ENCODE results near the gene SELENOT.

Gene SELENOT

DNA sequence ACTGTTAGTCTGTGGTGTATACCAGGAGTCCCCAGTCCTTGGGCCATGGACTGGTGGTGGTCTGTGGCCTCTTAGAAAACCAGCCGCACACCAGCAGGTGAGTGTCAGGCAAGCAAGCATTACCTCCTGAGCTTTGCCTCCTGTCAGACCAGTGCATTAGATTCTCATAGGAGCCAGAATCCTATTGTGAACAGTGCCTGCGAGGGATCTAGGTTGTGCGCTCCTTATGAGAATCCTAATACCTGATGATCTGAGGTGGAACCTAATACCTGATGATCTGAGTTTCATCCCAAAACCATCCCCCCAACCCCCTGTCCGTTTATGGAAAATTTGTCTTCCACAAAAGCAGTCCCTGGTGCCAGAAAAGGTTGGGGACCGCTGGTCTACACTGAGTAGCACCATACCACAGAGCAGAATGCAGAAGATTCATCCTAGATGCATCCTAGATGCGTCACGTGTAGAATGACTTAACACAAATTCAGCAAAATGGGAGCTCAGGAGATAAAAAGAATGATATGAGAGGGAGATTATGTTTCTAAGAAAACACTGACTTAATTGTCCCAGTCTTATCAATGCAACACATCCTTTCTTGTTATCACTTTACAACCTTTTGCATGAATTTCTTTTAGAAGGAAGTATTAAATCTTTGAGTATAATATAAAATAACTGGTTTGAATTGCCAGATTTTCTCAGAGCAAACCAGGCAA, 28.5 kb downstream of the SELENOT start:
- no peak overlapping the region for H3K9ac ChIP-seq (ENCODE audit: low read depth, low read length)
- H3K27me3 ChIP-seq (ENCODE audit: insufficient read depth, low read length): no peaks in the 10 kb centered on the region
- H3K4me3 ChIP-seq (ENCODE audit: low read length): no peak overlapping the region
- H3K36me3 ChIP-seq (ENCODE audit: insufficient read depth, low read length): peaks cover 39% of the 10 kb centered on the region
- peaks cover 13% of the 10 kb centered on the region for H3K4me1 ChIP-seq (ENCODE audit: insufficient read depth, low read length)
- WGBS: 94% methylated on average over 7 of the region's 7 CpGs
- no peaks in the 10 kb centered on the region for H3K9me3 ChIP-seq (ENCODE audit: insufficient read depth, low read depth, low read length)
- no peak overlapping the region for H3K27ac ChIP-seq (ENCODE audit: low read depth, low read length)

DNA sequence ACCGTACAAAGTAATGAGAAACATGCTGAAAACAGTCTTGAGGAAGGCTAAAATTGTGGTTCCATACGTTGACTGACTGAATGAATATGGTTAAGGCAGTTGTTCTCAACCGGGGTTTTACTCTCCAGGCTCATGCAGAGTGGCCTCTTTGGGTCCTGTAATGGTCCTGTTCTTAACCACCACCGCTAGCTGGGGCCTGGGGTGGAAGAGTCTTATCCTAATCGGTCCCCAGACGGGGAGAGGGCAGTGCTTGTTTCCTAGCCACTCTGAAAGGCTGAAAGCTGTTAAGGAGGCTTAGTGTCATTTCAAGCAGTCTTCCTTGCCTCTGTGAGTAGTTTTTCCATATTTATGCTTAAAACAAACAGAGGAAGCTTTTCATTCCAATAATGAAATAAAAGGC, 32.0 kb downstream of the SELENOT start:
- Histone ChIP-seq H3K4me1 (ENCODE audit: insufficient read depth, low read length) (peaks cover 13% of the 10 kb centered on the region), H3K27ac (ENCODE audit: low read depth, low read length) (peak overlapping the region; percentile 23; the same call in 1 of the 2 replicates), H3K4me3 (ENCODE audit: low read length) (no peak overlapping the region), H3K9ac (ENCODE audit: low read depth, low read length) (no peak overlapping the region), H3K9me3 (ENCODE audit: insufficient read depth, low read depth, low read length) (no peaks in the 10 kb centered on the region), H3K27me3 (ENCODE audit: insufficient read depth, low read length) (no peaks in the 10 kb centered on the region), H3K36me3 (ENCODE audit: insufficient read depth, low read length) (peaks cover 8% of the 10 kb centered on the region)
- 72% methylated on average over 6 of the region's 6 CpGs for WGBS

DNA sequence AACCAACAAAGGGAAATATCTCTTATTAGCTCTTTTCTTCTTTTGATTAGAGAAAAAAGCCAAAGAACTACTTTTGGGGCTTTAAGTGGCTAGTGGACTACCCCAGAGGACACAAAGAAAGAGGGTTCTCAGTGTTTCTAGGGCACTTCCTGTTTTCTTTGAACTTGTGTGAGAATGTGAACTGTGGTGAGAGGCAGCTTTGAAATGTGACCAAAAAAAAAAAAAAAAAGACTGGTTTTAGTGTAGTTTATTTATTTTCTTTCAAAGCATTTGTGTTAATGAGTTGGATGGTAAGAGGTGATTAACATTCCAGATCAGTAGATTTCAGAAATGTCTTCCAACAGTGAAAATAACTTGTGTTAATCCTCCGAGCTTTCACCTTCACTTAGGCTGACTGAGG, 32.4 kb downstream of the SELENOT start:
- Histone ChIP-seq H3K36me3 (ENCODE audit: insufficient read depth, low read length) (peaks cover 5% of the 10 kb centered on the region), H3K4me3 (ENCODE audit: low read length) (no peak overlapping the region), H3K9me3 (ENCODE audit: insufficient read depth, low read depth, low read length) (no peaks in the 10 kb centered on the region), H3K4me1 (ENCODE audit: insufficient read depth, low read length) (peaks cover 13% of the 10 kb centered on the region), H3K27ac (ENCODE audit: low read depth, low read length) (peak overlapping the region; percentile 23; the same call in 1 of the 2 replicates), H3K9ac (ENCODE audit: low read depth, low read length) (no peak overlapping the region), H3K27me3 (ENCODE audit: insufficient read depth, low read length) (no peaks in the 10 kb centered on the region)
- WGBS: 67% methylated on average over 1 of the region's 1 CpG

DNA sequence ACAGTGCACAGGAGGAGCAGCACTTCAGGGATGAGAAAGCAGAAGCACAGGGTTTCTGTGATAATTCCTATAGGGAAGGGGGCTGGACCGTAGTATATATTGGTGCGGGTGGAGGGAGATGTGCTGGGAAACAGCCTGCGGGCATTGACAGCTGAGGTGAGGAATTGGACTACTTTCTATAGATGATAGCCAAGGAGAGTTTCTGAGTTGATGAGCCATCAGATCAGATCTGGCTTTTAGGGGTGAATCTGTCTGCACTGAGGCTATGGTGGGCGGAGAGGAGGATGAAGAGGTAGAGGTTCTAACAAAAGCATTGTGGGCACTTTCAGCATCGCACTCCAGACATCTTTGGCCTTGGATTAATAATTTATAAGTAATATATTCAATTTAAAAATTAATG, 33.1 kb downstream of the SELENOT start:
- H3K4me3 ChIP-seq (ENCODE audit: low read length): no peak overlapping the region
- no peaks in the 10 kb centered on the region for H3K36me3 ChIP-seq (ENCODE audit: insufficient read depth, low read length)
- 87% methylated on average over 4 of the region's 5 CpGs for WGBS
- H3K27ac ChIP-seq (ENCODE audit: low read depth, low read length): no peak overlapping the region
- no peaks in the 10 kb centered on the region for H3K27me3 ChIP-seq (ENCODE audit: insufficient read depth, low read length)
- H3K9me3 ChIP-seq (ENCODE audit: insufficient read depth, low read depth, low read length): no peaks in the 10 kb centered on the region
- no peak overlapping the region for H3K9ac ChIP-seq (ENCODE audit: low read depth, low read length)
- peaks cover 13% of the 10 kb centered on the region for H3K4me1 ChIP-seq (ENCODE audit: insufficient read depth, low read length)

DNA sequence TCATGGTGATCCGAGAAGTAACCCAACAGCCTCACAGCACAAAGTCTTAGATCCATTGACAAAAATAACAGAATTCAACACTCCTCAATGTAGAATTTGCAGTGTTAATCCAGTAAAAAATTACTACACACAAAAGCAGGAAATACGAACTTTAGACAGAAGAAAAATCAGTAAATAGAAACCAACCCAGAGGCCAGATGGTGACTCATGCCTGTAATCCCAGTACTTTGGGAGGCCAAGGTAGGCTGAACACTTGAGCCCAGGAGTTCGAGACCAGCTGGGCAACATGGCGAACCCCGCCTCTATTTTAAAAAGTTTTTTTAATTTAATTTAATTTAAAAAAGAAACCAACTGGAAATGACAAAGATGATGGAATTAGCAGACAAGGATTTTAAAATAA, 36.1 kb downstream of the SELENOT start:
- H3K36me3 ChIP-seq (ENCODE audit: insufficient read depth, low read length): no peaks in the 10 kb centered on the region
- H3K4me1 ChIP-seq (ENCODE audit: insufficient read depth, low read length): peaks cover 13% of the 10 kb centered on the region
- no peak overlapping the region for H3K9ac ChIP-seq (ENCODE audit: low read depth, low read length)
- H3K27me3 ChIP-seq (ENCODE audit: insufficient read depth, low read length): no peaks in the 10 kb centered on the region
- 59% methylated on average over 3 of the region's 5 CpGs for WGBS
- no peak overlapping the region for H3K27ac ChIP-seq (ENCODE audit: low read depth, low read length)
- H3K4me3 ChIP-seq (ENCODE audit: low read length): no peak overlapping the region
- H3K9me3 ChIP-seq (ENCODE audit: insufficient read depth, low read depth, low read length): no peaks in the 10 kb centered on the region

DNA sequence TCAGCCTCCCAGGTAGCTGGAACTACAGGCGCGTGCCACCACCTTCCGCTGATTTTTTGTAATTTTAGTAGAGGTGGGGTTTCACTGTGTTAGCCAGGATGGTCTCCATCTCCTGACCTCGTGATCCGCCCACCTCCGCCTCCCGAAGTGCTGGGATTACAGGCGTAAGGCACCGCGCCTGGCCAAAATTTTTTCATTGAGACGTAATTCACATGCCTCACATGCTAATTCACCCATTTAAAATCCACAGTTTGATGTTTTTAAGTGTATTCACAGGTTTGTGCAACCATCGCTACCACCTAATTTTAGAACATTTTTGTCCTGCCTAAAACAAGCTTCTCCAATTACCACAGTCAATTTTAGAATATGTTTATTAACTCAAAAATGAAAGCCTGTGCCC, 37.1 kb downstream of the SELENOT start:
- H3K27ac ChIP-seq (ENCODE audit: low read depth, low read length): no peak overlapping the region
- no peaks in the 10 kb centered on the region for H3K9me3 ChIP-seq (ENCODE audit: insufficient read depth, low read depth, low read length)
- H3K4me1 ChIP-seq (ENCODE audit: insufficient read depth, low read length): peaks cover 9% of the 10 kb centered on the region
- H3K27me3 ChIP-seq (ENCODE audit: insufficient read depth, low read length): no peaks in the 10 kb centered on the region
- WGBS: 96% methylated on average over 12 of the region's 12 CpGs
- no peak overlapping the region for H3K9ac ChIP-seq (ENCODE audit: low read depth, low read length)
- no peaks in the 10 kb centered on the region for H3K36me3 ChIP-seq (ENCODE audit: insufficient read depth, low read length)
- H3K4me3 ChIP-seq (ENCODE audit: low read length): no peak overlapping the region

DNA sequence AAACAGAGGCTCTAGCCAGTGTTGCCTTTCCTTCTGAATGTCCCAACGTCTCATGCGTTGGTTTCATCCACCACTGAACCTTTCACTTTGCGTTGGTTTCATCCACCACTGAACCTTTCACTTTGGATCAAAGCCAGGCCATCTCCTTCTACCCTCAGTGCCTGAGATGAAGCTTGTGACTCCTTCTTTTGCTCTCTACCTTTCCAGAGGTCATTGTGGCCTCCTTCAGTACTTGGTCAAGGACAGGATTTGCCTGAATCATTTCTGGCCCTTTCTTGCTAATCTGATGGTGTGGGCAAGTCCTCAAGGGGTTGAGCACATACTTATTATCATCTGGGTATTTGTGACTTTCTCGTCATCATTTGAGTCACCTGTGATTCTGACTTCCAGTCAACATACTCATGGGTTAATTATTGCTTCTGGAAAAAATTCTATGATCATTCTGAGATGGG, 50.0 kb downstream of the SELENOT start:
- Histone ChIP-seq H3K4me1 (ENCODE audit: insufficient read depth, low read length) (peaks cover 3% of the 10 kb centered on the region; the same call in 1 of the 2 replicates), H3K9me3 (ENCODE audit: insufficient read depth, low read depth, low read length) (no peaks in the 10 kb centered on the region), H3K27me3 (ENCODE audit: insufficient read depth, low read length) (no peaks in the 10 kb centered on the region), H3K9ac (ENCODE audit: low read depth, low read length) (no peak overlapping the region), H3K4me3 (ENCODE audit: low read length) (no peak overlapping the region), H3K27ac (ENCODE audit: low read depth, low read length) (no peak overlapping the region), H3K36me3 (ENCODE audit: insufficient read depth, low read length) (no peaks in the 10 kb centered on the region)
- WGBS: 95% methylated on average over 3 of the region's 4 CpGs

DNA sequence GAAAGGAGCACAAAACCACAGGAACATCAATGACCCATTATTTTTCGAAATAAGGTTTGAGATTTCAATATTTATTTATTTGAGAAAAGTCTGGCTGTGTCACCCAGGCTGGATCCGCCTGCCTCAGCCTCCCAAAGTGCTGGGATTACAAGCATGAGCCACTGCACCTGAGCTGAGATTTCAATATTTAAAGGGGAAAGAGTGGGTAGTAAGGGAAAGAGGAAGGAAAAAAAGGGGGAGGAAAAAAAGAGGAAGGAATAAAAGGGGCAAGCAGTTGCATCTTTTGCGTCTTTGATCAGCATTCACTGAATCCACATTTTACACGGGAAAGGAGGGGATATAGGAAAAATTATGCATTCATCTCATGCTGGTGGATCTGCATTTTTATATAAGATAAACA, 53.2 kb downstream of the SELENOT start:
- Histone ChIP-seq H3K4me3 (ENCODE audit: low read length) (no peak overlapping the region), H3K9ac (ENCODE audit: low read depth, low read length) (no peak overlapping the region), H3K4me1 (ENCODE audit: insufficient read depth, low read length) (peaks cover 3% of the 10 kb centered on the region; the same call in 1 of the 2 replicates), H3K27me3 (ENCODE audit: insufficient read depth, low read length) (no peaks in the 10 kb centered on the region), H3K36me3 (ENCODE audit: insufficient read depth, low read length) (no peaks in the 10 kb centered on the region), H3K9me3 (ENCODE audit: insufficient read depth, low read depth, low read length) (no peaks in the 10 kb centered on the region), H3K27ac (ENCODE audit: low read depth, low read length) (no peak overlapping the region)
- 91% methylated on average over 4 of the region's 4 CpGs for WGBS

DNA sequence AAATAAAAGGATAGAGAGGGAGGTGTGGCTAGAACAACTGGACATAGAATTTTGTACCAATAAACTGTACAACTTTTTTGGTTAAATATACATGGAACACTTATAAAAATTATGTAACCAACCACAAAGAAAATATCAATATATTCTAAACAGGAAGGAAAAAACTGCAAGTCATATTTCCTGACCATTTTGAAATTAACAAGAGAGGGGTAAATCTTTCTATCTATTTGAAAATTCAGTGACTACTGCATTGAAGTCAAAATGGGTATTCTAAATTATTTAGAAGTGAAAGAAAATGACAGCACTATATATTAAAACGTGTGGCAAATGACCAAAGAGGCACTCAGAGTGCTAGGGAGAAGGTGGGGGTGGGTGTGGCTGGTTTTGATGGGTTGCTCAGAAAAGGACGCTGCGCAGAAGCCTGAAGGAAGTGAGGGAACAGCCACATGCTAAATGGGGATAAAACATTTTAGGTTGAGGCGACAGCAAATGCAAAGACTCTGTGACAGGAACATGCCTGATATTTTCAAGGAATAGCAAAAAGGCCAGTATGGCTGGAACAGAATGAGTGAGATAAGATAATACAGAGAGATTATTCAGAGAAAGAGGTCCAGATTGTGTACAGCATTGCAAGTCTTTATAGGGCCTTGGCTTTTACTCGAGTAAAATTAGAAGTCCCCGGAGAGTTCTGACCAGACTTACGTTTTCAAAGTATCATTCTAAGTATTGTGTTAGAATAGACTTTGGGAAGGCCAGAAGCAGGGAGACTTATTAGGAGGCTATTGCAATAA, 59.5 kb downstream of the SELENOT start:
- no peak overlapping the region for H3K27ac ChIP-seq (ENCODE audit: low read depth, low read length)
- H3K4me1 ChIP-seq (ENCODE audit: insufficient read depth, low read length): no peaks in the 10 kb centered on the region
- H3K9me3 ChIP-seq (ENCODE audit: insufficient read depth, low read depth, low read length): no peaks in the 10 kb centered on the region
- no peaks in the 10 kb centered on the region for H3K36me3 ChIP-seq (ENCODE audit: insufficient read depth, low read length)
- WGBS: 88% methylated on average over 7 of the region's 7 CpGs
- no peak overlapping the region for H3K9ac ChIP-seq (ENCODE audit: low read depth, low read length)
- no peaks in the 10 kb centered on the region for H3K27me3 ChIP-seq (ENCODE audit: insufficient read depth, low read length)
- no peak overlapping the region for H3K4me3 ChIP-seq (ENCODE audit: low read length)

DNA sequence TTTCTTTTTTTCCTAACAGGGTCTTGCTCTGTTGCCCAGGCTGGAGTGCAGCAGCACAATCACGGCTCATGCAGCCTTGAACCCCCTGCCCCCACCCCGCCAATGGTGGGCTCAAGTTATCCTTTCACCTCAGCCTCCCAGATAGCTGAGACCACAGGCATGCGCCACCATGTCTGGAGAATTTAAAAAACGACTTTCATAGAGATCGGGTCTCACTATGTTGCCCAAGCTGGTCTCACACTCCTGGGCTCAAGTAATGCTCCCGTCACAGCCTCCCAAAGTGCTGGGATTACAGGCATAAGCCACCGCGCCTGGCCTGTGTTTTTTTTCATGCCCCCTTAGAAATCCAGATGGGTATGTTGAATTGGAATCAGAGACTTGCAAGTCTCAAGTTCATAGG, 60.3 kb downstream of the SELENOT start:
- 95% methylated on average over 8 of the region's 8 CpGs for WGBS
- Histone ChIP-seq H3K9me3 (ENCODE audit: insufficient read depth, low read depth, low read length) (no peaks in the 10 kb centered on the region), H3K27ac (ENCODE audit: low read depth, low read length) (no peak overlapping the region), H3K9ac (ENCODE audit: low read depth, low read length) (no peak overlapping the region), H3K36me3 (ENCODE audit: insufficient read depth, low read length) (no peaks in the 10 kb centered on the region), H3K4me3 (ENCODE audit: low read length) (no peak overlapping the region), H3K27me3 (ENCODE audit: insufficient read depth, low read length) (no peaks in the 10 kb centered on the region), H3K4me1 (ENCODE audit: insufficient read depth, low read length) (no peaks in the 10 kb centered on the region)

DNA sequence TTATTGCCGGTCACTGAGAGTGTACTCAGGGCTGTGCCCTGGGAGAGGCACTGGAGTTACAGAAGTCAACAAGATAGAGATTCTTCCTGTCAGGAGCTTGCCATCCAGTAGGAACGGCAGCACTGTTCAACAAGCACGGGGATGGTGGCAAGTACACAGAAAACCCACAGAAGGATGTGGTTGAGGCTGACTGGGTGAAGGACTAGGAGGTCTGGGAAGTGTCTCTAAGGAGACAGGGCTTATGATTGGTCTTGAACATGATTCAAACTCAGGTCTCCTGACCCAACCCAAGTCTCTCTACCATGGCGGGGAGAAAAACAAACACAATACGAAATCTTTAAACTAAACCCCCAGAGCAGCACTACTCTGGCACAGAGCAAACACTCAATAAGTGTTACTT, 63.0 kb downstream of the SELENOT start:
- Histone ChIP-seq H3K9me3 (ENCODE audit: insufficient read depth, low read depth, low read length) (no peaks in the 10 kb centered on the region), H3K4me1 (ENCODE audit: insufficient read depth, low read length) (no peaks in the 10 kb centered on the region), H3K9ac (ENCODE audit: low read depth, low read length) (no peak overlapping the region), H3K27ac (ENCODE audit: low read depth, low read length) (no peak overlapping the region), H3K4me3 (ENCODE audit: low read length) (no peak overlapping the region), H3K27me3 (ENCODE audit: insufficient read depth, low read length) (no peaks in the 10 kb centered on the region), H3K36me3 (ENCODE audit: insufficient read depth, low read length) (no peaks in the 10 kb centered on the region)
- 94% methylated on average over 5 of the region's 5 CpGs for WGBS

Measured in HUES64 (cell line).